HPDE6-E6E7 (cell line): ENCODE data around the gene EBF3.

Source experiments
- DNase-seq: peaks from one replicate; pipeline ENCODE4 v3.0.0; 2011; ENCODE audit warnings: missing footprints; ENCODE audit errors: extremely low spot score

EBF3 gene

DNA sequence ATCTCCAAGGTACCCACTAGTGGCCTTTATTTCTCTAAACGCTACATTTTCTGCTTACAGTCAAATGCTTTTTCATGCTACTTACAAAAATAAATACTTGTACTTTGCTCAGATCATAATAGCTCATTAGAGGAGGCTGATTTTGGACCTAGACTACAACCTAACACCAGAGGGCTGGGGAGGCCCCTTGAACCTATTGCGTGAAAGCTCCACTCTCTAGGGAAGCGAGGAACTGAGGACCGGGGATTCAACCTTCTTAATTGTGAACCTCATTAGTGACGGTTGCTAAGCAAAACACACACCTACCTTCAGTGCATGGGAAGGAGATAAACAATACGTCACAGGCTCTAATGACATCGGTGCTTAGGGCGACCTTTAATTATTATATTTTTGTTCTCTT, 92.1 kb downstream of the EBF3 start:
- DNase-seq: no peak

- DNase-seq: no peak
Observed at GRCh38 chr10:129870961-129871621, 93.0 kb downstream of the EBF3 start.

DNA sequence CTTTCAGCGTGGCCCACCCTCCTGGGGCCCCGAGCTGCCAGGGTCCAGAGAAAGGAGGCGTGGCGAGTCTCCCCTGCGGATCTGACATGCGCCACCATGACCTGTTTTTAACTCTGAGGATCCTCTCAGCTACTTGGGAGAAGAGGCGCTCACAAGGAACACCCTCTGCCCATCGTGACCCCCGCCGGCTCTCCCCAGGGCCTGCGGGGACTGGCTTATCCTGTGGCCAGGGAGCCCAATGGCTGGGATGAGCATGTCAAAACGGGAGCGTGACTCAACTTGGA, 93.7 kb downstream of the EBF3 start:
- DNase-seq: no peak

- DNase-seq: no peak
Observed at GRCh38 chr10:129869596-129870473, 94.2 kb downstream of the EBF3 start.

DNA sequence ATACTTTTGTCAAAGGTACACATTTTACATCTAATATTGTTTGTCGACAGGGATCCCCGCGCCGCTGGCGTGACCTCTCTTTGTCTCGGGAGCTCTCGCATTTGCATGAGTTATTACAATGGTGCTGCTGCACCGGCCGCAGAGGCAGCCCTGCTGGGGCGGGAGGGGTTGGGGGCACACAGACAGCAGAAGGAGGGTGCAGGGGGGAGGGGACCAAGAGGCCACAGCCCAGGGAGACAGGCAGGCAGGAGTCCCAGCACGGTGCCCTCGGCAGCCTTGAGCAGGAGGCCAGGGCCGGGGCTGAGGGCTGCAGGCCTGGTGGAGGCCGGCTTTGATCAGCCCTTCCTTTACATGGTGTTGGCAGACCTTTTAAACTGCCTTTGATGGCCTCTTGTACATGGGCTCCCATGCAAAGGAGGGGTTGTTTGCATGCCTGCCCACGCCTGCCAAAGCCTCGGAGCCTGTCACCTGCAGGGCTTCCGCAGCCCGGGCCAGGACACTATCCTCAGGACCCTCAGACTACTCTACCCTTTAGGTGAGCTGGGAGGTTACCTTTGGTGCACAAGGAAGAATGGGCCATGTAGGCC, 95.5 kb downstream of the EBF3 start:
- DNase-seq: no peak

DNA sequence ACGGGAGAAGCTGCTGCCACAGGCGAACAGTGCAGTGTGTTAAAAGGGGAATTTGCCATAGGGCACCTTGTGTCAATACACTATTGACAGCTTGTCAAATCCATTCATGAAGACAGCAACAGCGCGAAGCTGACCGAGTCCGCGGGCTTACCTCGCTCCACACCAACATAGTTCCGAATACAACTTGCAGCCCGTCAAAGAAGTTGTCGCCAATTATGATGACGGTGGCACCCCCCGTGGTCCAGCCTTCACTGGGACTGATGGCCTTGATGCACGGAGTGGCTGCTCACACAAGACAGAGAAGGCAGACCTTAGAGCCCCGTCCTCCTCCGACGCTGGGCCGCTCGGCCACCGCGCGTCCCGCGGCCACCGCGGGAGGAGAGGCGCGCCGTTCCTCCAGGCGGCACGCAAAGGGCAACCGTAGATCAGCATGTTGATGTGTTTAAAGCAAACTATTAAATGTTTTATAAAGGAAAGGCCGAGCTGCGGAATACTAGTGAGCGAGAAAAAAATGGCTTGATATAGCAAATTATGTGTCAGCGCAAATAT, 96.4 kb downstream of the EBF3 start:
- no peak for DNase-seq

- no peak for DNase-seq
Observed at GRCh38 chr10:129866894-129867293, 97.2 kb downstream of the EBF3 start.

DNA sequence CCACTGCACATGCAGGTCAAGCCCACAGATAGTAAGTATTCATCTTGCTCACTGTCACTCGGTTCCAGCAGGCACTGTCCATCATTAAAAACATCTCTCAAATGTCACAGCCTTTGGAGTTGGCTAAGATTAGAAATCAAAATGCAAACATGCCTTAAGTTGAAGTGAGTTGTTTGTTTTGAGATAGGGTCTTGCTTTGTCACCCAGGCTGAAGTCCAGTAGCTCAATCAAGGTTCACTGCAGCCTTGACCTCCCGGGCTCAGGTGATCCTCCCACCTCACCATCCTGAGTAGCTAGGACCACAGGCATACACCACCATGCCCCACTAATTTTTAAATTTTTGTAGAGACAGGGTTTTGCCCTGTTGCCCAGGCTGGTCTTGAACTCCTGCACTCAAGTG, 98.1 kb downstream of the EBF3 start:
- DNase-seq: no peak

- DNase-seq: no peak
Observed at GRCh38 chr10:129865413-129865812, 98.7 kb downstream of the EBF3 start.

DNA sequence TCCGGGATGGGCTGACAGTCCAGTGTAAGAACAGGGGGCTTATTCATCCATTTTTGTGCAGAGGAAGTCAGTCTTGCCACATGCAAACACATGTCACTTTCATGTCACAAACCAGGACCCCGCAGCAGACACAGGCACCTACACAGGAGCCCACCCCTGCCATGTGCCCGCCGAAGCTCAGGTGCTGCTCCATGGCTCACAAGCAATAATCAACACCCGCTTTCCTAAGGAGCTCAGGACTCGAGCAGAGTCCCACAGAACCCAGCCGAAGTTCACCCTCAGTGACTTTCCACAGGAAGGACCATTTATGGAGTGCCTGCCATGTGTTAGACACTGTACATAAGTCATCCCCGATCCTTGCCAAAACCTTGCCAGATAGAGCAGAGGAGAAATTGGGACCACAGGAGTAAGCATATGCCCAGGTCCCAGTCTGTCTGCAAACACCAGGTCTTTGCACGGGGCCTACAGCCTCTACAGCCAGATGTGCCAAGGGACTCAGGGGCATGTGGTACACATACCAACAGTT, 99.4 kb downstream of the EBF3 start:
- DNase-seq: no peak

DNA sequence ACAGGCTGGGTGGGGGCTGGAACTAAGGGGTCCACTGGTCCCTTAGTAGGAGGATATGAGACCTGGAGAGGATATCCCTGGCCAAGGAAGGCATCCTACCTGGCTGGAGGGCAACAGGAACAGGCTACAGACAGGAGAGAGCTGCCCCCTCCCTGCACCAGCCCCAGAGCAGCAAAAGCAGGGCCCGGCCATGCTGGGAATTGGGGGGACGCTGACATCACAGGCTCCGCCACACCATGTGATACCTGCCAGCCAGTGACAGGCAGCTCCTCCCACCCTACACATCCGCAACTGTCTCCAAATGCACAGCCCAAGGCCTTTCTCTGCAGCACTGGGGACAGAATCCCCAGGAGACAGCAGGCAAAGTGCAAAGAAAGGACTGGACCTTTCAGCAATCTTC, 100.0 kb downstream of the EBF3 start:
- DNase-seq: no peak

DNA sequence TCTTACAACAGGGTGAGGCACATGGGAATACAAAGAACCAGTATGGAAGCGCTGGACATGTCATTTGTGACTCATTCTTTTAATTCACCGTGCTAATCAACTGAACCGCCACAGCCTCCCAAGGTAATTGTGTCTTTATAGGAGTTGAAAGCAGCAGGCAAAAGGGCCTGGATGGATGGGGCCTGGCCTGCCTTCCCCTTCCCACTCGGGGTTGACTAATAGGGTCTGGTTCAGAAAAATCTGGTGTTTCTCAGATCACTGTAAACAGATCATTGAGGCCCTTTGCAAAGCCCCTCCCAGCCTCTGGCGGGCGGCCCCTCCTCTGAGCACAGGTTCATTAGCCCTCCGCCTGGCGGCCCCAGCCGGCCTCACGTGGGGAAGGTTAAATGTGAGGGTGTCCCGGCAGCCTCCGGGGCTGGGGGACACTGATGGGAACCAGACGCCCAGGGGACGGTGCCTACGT, 100.8 kb downstream of the EBF3 start:
- DNase-seq: no peak

DNA sequence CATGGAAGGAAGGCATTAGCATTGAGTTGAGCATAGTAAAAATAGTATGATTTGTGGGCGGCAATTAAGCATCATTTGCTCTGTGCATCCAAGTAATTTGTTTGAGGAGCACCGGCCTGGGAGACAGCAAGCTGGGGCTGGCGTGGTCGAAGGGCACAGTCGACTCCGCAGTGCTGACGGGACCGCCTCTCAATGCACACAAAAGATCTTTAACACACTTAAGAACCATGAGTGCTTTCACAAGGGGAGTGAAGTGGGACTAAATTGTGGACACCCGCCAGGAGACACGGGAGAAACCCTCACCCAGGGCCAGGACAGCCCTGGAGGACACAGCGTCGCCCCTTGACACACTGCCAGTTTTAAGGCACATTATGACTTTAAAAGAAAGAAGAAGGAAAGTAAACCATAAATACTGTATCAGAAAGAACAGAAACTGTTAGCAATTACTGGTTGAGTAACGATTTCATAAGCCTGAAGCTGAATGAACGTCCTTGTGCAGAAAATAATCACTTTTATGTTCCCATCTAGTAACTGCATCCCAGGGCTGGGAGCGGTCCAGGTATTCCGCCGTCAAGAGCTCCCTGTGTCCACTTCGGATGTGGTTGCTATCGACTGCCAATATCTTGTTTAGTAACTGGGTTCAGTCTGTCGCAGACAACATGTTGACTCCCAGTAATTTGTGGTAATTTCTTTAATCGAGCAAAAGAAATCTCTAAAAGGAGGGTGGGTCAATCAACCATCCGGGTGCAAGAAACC, 102.1 kb downstream of the EBF3 start:
- no peak for DNase-seq

DNA sequence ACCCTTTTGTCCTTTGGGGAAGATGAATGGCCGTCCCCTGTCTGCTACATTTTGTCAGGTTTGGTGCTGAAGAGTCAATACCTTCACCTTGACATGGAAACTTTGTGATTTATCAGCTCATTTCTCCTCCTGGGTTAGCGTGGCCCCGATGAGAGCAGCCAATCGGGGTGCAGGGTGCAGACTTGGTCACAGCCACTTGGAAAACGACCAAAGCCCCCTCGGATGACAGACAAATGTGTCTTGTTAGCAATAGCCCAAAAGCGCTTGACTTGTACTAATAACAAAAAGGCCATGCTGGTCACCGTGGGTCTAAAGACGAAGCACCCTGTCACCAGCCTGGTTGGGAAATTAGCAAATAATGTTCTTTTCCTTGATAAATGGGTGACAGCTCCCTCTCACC, 103.7 kb downstream of the EBF3 start:
- no peak for DNase-seq

- no peak for DNase-seq
Observed at GRCh38 chr10:129859536-129859935, 104.5 kb downstream of the EBF3 start.

DNA sequence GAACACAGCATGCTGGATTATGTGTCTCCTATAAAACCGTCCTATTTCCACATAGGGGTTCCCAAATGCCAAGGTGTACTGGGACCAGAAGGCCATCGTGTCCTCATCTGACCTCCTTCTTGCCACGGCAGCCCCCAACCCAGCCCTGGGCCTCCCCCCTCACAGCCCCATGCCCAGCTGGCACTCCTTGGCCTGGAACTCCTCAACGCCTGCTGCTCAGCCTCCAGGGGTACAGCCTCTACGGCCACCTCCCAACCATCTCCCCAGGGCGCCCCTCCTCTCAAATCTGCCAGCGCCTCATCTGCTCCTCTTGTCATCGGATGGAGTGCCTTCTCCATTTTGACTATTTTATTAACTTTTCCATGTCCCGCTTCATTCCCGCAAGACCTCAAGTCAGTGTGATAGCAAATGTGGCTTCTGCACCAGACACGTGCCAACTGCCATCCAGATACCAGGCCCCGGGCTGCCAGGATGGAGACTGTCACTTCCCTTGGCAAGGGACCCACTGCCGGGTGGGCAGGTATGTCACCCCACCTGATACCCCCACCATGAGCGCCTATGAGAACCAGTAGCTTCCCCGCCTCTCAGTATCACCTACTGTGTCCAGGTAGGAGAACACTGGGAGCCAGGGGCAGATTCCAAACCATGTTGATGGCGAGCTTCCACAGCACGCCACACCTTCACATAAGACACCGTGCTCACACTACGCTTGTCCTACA, 106.7 kb downstream of the EBF3 start:
- DNase-seq: no peak

- no peak for DNase-seq
Observed at GRCh38 chr10:129855836-129856563, 108.1 kb downstream of the EBF3 start.

DNA sequence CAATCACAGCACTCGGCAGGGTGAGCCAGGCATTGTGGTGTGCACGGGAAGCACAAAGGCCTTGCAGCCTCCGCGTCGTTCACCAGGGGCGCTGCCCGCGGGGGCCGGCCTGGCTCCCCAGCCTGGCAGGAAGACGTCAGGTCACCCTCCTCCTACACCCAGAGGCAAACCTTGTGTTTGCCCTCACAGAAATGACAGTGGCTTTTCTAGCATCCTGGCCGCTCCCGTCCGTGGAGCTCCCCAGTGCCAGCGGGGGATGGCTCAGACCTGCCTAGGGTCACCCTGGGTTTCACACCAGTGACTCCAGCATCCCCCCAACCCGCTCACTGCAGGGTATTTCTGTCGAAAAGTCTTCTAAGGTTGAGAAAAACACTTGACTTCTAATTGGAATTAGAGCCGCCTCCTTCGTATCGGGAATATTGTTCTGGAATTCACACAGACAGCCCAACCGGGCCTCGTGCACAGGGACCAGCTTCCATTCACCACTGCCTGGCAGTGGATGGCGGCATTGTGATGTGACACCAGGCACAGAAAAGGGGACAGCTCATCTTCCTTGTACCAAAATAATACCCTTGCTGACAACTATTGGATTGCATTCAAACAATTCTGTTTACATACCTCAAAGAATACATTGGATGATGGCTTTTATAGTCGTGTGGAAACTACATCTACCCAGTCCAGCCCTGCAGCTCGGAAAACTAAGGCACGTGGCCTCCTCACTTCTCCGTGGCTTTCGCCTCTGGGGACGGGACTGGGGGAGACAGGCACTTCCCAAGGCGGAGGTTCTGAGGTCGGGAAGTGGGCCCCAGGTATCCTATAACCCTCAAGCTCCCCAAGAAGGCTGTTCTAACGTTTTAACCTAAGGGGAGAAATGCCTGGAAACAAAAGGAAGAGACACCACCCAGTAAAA, 109.0 kb downstream of the EBF3 start:
- no peak for DNase-seq

DNA sequence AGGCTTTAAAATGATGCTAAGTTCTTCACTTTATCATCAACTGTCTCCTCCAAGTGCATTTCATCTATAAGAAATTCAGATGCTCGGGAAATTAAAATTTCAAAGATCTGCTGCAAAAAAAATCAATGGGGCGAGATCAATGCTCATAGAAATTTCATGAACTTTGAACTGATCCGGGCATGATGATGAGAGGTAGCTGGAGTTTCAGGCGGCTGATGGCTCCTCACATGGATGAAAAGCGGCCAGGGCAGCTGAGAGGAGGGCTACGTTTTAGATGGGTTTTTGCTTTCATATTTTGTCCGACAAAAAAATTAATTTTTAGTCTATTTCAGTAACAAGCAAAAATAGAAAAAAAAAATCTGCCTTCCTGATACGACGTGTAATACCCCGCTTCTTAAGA, 109.9 kb downstream of the EBF3 start:
- DNase-seq: no peak

DNA sequence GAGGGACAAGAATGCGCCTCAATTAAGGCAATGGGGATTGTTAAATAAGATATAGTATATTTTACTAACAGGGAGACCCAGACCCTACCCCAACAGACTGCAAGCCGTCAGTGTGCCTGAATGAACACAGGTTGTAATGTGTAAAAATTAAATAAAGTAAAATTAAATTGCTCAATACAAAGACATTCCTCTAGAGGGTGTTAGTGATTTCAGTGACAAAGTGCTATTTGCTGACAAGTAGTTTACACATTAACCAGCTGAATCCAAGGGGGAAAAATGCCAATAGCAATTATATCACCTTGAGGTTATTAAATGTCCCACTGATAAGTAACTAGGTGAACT, 110.5 kb downstream of the EBF3 start:
- DNase-seq: no peak
